ENCODE data around the gene ZDHHC14.

The ZDHHC14 gene

DNA sequence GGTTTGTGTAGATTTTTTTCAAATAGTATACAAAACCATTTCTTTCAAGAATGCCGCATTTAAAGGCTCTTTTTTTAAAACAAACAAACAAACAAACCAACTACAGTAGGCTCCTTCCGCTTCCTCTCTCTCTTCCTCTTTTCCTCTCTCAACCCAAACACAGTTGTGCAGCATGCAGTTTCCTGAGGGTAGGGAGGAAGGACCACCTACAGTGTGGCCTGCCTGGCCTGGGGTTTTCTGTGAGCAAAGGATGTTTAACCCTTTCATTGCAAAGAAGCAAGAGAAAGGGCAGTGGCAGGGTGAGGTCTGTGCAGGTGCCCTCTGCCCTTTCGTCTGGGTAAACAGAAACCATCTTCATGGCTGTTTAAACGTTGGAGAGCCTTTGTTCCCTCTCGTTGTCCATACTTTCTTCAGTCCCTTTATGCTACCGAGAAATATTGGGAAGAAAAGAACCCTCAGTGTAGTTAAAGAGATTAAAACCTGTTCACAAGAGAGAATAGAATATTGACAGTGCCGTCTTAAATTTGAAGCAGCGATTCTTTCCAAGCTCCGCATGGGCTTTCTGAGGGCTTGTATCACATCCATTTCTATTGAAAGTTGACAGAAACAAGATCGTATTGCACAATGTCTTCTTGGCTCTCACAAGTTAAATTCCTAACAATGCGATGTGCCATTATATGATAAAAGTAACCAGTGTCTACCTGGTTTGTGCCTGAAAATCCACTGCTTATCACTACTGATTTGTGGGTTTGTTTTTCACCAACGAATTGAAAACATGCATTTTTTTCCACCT lies 226.5 kb downstream of the ZDHHC14 start:
- no peak for DNase-seq

GRCh38 chr6:157608221-157609075 lies 227.5 kb downstream of the ZDHHC14 start:
- no peak for DNase-seq

DNA sequence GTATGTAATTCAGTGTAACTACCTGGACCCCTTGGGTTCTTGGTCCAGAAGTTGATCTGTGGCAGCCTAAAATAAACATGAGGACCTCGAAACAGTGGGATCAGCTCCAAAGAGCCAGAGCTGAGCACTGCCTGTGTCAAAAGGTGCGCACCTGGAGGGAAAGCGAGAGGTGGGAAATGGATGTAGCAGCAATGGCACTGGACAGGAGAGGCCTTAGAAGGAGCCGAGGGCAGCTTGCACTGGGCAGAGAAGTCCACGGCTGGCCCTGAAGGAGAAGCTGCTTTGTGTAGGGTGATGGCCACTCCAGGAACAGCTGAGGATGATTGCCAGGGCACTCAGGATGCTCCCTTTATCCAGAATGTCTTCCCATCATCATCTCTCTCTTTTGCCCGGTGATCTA lies 228.1 kb downstream of the ZDHHC14 start:
- DNase-seq: no peak

DNA sequence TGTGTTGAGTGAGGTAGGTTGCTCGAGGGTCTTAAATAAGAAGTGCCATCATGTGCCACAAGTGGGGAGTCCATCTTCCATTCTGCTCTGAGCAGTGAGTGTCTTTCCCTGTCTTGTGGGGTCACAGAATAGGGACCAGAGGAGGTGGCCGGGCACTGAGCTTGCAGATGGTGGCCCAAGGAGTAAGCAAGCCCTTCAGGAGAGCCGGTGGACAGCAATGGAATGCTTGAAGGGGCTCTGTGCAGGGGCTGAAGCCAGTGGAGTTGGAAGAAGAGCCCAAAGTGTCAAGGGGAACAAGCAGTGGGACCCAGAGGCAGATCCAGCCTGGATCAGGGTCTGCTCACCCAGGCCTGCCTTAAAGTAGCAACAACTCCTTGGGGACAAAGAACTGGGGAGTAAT lies 228.6 kb downstream of the ZDHHC14 start:
- no peak for DNase-seq

GRCh38 chr6:157610451-157610999 lies 229.5 kb downstream of the ZDHHC14 start:
- no peak for DNase-seq

- DNase-seq: no peak
Measured at GRCh38 chr6:157611406-157611805, 230.4 kb downstream of the ZDHHC14 start.

- DNase-seq: no peak
Measured at GRCh38 chr6:157613011-157613522, 232.1 kb downstream of the ZDHHC14 start.

DNA sequence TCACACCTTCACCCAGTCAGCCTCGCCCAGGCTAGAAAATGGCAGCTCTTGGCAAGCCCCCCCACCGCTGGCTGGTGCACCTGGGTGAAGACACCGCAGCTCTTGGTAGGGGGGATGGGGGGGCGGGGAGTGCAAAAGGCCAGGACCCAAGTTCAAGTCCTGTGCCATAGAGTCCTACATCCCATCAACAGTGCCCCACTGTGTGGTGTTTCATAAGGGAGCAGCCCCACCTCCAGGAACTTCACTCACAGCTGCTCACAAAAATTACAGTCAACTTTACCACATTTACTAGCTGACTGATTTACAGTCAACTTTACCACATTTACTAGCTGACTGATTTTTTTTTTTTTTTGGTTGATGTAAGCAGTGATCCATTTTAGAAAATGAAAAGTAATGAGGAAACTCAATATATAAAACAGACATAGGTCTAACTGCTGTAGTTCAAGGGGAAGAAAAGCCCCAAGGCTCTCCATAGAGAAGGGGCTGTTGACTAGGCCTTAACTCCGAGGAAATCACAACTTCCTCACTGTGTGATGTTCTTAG lies 233.1 kb downstream of the ZDHHC14 start:
- DNase-seq: no peak

DNA sequence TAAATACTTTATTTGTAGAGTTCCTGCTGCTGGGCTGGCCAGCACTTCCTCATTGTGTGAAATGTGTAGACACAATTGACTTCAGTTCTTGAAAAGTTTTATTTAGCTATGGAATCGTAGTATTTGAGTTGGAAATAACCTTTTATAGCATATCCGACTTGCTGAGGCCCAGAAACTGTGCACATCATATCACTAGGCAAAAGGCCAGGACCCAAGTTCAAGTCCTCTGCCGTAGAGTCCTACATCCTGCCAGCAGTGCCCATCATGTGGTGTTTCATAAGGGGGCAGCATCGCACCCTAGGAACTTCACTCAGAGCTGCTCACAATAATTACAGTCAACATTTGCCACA lies 234.4 kb downstream of the ZDHHC14 start:
- DNase-seq: peak in 1 of 2 experiments; percentile 24

- DNase-seq: no peak
Measured at GRCh38 chr6:157615951-157616350, 235.0 kb downstream of the ZDHHC14 start.

DNA sequence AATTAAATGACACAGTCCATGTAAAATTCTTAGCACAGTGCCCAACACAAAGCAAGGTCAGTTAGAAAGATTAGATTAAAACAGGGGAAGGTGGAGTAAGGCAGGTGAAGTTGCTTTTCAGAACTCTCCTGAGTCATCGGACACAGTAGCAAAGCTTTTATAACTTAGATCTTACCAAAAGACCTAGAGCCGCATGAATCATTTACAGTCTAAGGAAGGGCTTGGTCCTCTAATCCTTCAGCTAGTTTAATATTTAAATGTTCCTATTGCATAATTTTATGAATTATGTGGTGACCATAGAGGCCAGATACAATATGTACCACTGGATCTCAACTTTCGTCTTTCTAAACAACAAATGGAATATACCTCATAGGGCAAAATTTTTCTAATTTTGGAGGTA lies 240.0 kb downstream of the ZDHHC14 start:
- DNase-seq: no peak

GRCh38 chr6:157621406-157621805 lies 240.4 kb downstream of the ZDHHC14 start:
- DNase-seq: no peak

DNA sequence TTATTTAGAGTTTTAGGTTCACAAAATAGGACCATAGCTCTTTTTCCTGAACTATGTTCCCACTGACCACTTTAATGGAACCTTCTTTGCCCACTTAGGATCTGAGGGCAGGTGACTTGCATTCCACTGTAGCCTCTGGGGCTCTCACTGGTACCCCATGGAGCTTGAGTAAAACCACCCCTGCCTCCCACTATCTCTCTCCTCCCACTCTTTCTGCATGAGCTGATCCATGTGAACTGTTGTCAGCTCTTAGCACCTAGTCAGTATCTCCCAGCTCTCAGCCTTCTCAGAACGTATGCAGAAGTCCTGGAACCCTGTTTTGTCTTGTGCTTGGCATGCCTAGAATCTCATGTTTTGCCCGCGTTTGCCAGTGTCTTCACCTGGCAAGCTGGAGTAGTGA lies 241.4 kb downstream of the ZDHHC14 start:
- no peak for DNase-seq

- no peak for DNase-seq
Measured at GRCh38 chr6:157625111-157625510, 244.1 kb downstream of the ZDHHC14 start.

- no peak for DNase-seq
Measured at GRCh38 chr6:157625764-157626163, 244.8 kb downstream of the ZDHHC14 start.

- no peak for DNase-seq
Measured at GRCh38 chr6:157627195-157627966, 246.4 kb downstream of the ZDHHC14 start.

DNA sequence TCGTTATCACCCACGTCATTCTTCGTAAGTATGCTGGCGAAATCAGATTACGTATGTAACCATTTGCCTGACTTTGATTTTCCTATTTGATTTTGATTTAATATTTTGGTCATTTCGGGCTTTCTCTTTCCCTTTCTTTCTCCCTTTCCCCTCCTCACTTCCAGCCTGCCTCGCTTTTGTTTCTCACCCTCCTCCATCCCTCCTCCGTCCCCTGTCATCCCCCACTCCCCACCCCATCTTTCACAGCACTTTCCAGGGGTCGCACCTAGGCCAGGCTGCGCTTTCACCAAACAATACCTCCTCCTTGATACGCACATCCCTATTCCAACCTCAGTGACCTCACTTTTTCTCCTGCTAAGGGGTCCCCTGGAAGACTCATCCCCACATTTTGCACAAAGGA lies 247.5 kb downstream of the ZDHHC14 start:
- DNase-seq: no peak

DNA sequence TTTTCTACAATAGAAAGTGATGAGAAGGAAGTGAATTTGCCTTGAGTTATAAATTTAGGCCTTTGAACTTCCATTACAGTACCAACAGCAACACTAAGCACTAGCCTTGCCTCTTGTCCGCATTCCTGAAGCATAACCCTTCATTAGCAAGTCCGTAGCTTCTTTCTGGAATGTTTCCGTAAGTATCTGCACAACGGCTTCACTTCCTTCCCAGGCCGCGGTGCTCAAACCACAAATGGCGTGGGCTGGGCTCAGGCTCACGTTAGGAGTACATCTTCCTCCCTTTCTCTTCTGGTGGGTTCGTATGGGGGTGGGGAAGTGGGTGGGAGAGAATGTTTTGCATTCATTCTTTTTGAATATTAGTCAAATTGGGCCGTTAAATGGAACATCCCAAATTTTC lies 248.2 kb downstream of the ZDHHC14 start:
- no peak for DNase-seq

DNA sequence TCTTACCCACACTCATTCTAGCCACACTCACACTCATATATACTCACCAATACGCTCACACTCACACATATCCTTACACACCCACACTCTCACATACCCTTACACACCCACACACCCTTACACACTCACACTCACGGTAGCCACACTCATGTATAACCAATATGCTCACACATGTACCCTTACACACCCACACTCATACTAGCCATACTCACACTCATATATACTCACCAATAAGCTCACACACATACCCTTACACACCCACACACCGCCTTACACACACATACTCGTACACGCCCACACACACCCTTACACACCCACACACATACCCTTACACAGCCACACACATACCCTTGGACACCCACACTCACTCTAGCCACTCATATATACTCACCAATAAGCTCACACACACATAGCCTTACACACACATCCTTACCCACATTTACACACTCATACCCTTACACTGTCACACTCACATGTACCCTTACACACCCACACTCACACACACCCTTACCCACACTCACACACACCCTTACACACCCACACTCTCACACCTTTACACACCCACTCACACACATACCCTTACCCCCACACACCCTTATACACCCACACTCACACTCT lies 249.6 kb downstream of the ZDHHC14 start:
- DNase-seq: no peak

DNA sequence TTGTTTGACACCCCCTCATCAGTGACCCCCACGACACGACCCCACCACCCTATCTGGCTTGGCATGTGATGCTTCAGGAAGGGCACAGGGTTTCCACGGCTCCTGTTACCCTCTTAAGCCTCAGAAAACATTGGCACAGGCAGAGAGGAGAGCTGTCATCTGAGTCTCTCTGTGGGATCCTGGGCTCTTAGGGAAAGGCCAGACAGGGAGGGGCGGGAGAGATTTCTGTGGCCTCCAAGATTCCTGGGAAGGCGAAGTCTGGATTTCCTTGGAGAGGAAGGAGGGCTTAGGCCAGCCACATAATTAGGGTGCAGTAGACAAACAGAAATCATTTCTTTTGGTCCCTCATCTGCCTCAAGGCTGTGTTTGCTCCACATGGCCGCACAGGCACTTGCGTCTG lies 250.4 kb downstream of the ZDHHC14 start:
- DNase-seq: no peak

- DNase-seq: no peak
Measured at GRCh38 chr6:157631838-157632614, 251.0 kb downstream of the ZDHHC14 start.
